Measurements from ENCODE around the gene RAB37. TPM values are rescaled to one million over a fixed set of nuclear protein-coding genes. Genes with fewer than 3 reads are reported as not detected.

Gene RAB37
- total and polyA plus RNA-seq, 2 donors from 2014 or later = 1.7 to 5.6 TPM

DNA sequence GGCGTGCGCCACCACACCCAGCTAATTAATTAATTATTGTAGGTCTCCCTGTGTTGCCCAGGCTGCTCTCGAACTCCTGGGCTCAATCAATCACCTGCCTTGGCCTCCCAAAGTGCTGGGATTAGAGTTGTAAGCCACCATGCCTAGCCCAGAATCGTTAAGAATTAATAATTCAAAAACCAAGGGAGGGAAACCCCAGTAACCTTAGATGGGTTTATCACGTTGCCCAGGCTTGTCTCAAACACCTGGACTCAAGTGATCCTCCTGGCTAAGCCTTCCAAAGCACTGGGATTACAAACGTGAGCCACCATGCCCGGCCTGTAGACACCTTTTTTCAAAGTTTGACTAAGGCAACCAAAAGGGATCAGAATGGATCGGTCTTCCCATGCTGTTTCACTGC lies 45.9 kb upstream of the RAB37 start:
- H3K27me3 ChIP-seq (ENCODE audit: control insufficient read depth, insufficient read depth, low read length) = no peaks in the 10 kb centered on the region
- intact Hi-C loops (cut with DNase I) = no loop called here
- no peaks in the 10 kb centered on the region for H3K4me1 ChIP-seq (ENCODE audit: control insufficient read depth in 2 of 3, insufficient read depth in 2 of 3, low read depth in 1 of 3, low read length in 3 of 3)
- no peak for TF ChIP-seq CTCF (IDR thresholded peaks at IDR 0.05; ENCODE audit: borderline replicate concordance, extremely low read depth, insufficient read depth)
- FAIRE-seq (no peak), DNase-seq (peak in 1 of 5 donors; percentile 44)
- no peak overlapping the region for H3K27ac ChIP-seq (ENCODE audit: low read depth in 2 of 2, low read length in 2 of 2)
- no peak overlapping the region for H3K9ac ChIP-seq (ENCODE audit: low read length in 3 of 3)
- no peak overlapping the region for H3K4me3 ChIP-seq (ENCODE audit: low read length in 3 of 3)
- H3K36me3 ChIP-seq (ENCODE audit: control insufficient read depth in 2 of 3, insufficient read depth in 3 of 3, low read length in 3 of 3) = no peaks in the 10 kb centered on the region
- no peaks in the 10 kb centered on the region for H3K9me3 ChIP-seq (ENCODE audit: control insufficient read depth in 2 of 3, insufficient read depth in 1 of 3, low read length in 3 of 3)

DNA sequence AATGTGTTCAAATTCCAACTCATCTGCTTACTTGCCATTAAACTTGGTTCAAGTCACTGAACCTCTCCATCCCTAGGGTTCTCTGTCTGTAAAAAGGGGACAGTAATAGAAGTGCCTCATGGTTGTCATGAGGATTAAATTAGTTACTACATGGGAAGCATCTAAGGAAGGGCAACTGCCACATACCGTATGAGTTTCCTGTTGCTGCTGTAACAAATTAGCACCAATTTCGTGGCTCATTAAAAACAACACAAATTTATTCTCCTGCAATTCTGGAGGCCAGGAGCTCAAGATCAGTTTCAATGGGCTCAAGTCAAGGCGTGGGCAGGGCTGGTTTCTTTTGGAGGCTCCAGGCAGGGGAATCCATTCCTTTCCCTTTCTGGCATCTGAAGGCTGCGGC lies 43.0 kb upstream of the RAB37 start:
- no peaks in the 10 kb centered on the region for H3K4me1 ChIP-seq (ENCODE audit: control insufficient read depth in 2 of 3, insufficient read depth in 2 of 3, low read depth in 1 of 3, low read length in 3 of 3)
- no peaks in the 10 kb centered on the region for H3K27me3 ChIP-seq (ENCODE audit: control insufficient read depth, insufficient read depth, low read length)
- DNase-seq (peak in 1 of 5 donors; percentile 26), FAIRE-seq (no peak)
- no peak overlapping the region for H3K27ac ChIP-seq (ENCODE audit: low read depth in 2 of 2, low read length in 2 of 2)
- H3K4me3 ChIP-seq (ENCODE audit: low read length in 3 of 3) = no peak overlapping the region
- intact Hi-C loops (cut with DNase I) = no loop called here
- no peaks in the 10 kb centered on the region for H3K9me3 ChIP-seq (ENCODE audit: control insufficient read depth in 2 of 3, insufficient read depth in 1 of 3, low read length in 3 of 3)
- no peaks in the 10 kb centered on the region for H3K36me3 ChIP-seq (ENCODE audit: control insufficient read depth in 2 of 3, insufficient read depth in 3 of 3, low read length in 3 of 3)
- H3K9ac ChIP-seq (ENCODE audit: low read length in 3 of 3) = no peak overlapping the region
- TF ChIP-seq CTCF (IDR thresholded peaks at IDR 0.05; ENCODE audit: borderline replicate concordance, extremely low read depth, insufficient read depth) = no peak

DNA sequence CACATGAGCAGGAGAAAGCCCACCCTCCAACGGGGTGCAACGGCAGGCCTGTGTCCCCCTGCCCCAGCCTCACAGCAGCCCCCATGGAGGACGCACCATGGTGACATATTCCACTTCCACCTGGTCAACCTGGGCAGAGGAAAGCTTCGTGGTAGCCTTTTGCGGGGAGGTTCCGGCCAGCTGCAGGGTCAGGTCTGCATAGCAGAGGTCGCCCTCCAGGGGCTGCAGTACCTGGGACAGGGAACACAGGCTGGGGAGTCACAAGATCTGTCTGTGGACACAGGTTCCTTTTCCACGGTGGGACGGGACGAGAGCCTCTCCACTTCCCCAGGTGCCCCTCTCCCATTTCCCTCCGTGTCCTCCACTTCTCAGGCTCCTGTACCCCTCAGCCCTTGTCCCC lies 41.4 kb upstream of the RAB37 start:
- no peaks in the 10 kb centered on the region for H3K9me3 ChIP-seq (ENCODE audit: control insufficient read depth in 2 of 3, insufficient read depth in 1 of 3, low read length in 3 of 3)
- H3K27ac ChIP-seq (ENCODE audit: low read depth in 2 of 2, low read length in 2 of 2) = no peak overlapping the region
- TF ChIP-seq CTCF (IDR thresholded peaks at IDR 0.05; ENCODE audit: borderline replicate concordance, extremely low read depth, insufficient read depth) = no peak
- intact Hi-C loops (cut with DNase I) = no loop called here
- no peaks in the 10 kb centered on the region for H3K36me3 ChIP-seq (ENCODE audit: control insufficient read depth in 2 of 3, insufficient read depth in 3 of 3, low read length in 3 of 3)
- no peak for DNase-seq
- H3K9ac ChIP-seq (ENCODE audit: low read length in 3 of 3) = no peak overlapping the region
- no peak for FAIRE-seq
- H3K4me1 ChIP-seq (ENCODE audit: control insufficient read depth in 2 of 3, insufficient read depth in 2 of 3, low read depth in 1 of 3, low read length in 3 of 3) = no peaks in the 10 kb centered on the region
- no peaks in the 10 kb centered on the region for H3K27me3 ChIP-seq (ENCODE audit: control insufficient read depth, insufficient read depth, low read length)
- no peak overlapping the region for H3K4me3 ChIP-seq (ENCODE audit: low read length in 3 of 3)

GRCh38 chr17:74697515-74697914 lies 39.5 kb upstream of the RAB37 start:
- H3K36me3 ChIP-seq (ENCODE audit: control insufficient read depth in 2 of 3, insufficient read depth in 3 of 3, low read length in 3 of 3) = no peaks in the 10 kb centered on the region
- no peak overlapping the region for H3K4me3 ChIP-seq (ENCODE audit: low read length in 3 of 3)
- TF ChIP-seq CTCF (IDR thresholded peaks at IDR 0.05; ENCODE audit: borderline replicate concordance, extremely low read depth, insufficient read depth) = no peak
- H3K4me1 ChIP-seq (ENCODE audit: control insufficient read depth in 2 of 3, insufficient read depth in 2 of 3, low read depth in 1 of 3, low read length in 3 of 3) = no peaks in the 10 kb centered on the region
- FAIRE-seq (no peak), DNase-seq (no peak)
- H3K27ac ChIP-seq (ENCODE audit: low read depth in 2 of 2, low read length in 2 of 2) = no peak overlapping the region
- H3K9me3 ChIP-seq (ENCODE audit: control insufficient read depth in 2 of 3, insufficient read depth in 1 of 3, low read length in 3 of 3) = no peaks in the 10 kb centered on the region
- H3K9ac ChIP-seq (ENCODE audit: low read length in 3 of 3) = no peak overlapping the region
- no peaks in the 10 kb centered on the region for H3K27me3 ChIP-seq (ENCODE audit: control insufficient read depth, insufficient read depth, low read length)
- intact Hi-C loops (cut with DNase I) = no loop called here

Measured in kidney (tissue), 14 donors.